Mesodermal cell (in vitro differentiated cells): Measurements from ENCODE around the gene TMEM135.

ENCODE experiments used
- H3K27ac ChIP-seq: 2 replicates; pipeline ENCODE4 v1.7.0; 2013; ENCODE audit warnings: mild to moderate bottlenecking, low read depth, low read length, moderate library complexity; ENCODE audit not compliant: severe bottlenecking
- H3K36me3 ChIP-seq: 2 replicates; pipeline ENCODE4 v1.7.1; 2013; ENCODE audit warnings: mild to moderate bottlenecking, low read length, moderate library complexity; ENCODE audit not compliant: control insufficient read depth, insufficient read depth
- H3K4me1 ChIP-seq: one replicate; pipeline ENCODE4 v1.7.1; 2013; ENCODE audit warnings: mild to moderate bottlenecking, low read length; ENCODE audit not compliant: insufficient read depth, control insufficient read depth, poor library complexity, severe bottlenecking
- H3K4me3 ChIP-seq: 2 replicates; pipeline ENCODE4 v1.7.0; 2013; ENCODE audit warnings: low read length, control low read depth, mild to moderate bottlenecking; ENCODE audit not compliant: insufficient read depth, poor library complexity, severe bottlenecking; ENCODE audit errors: extremely low read depth
- H3K9me3 ChIP-seq: 2 replicates; pipeline ENCODE4 v1.7.1; 2013; ENCODE audit warnings: mild to moderate bottlenecking, low read length, moderate library complexity; ENCODE audit not compliant: control insufficient read depth
- WGBS, 2 experiments: methylation state at CpG; one replicate each; pipeline ENCODE4 v1.1.5; 2013; ENCODE audit warnings: missing lambda C conversion rate in 2 of 2; ENCODE audit not compliant: insufficient coverage in 2 of 2; 5-methylcytosine and 5-hydroxymethylcytosine counted together

The TMEM135 gene

GRCh38 chr11:87039371-87039770 lies 1.6 kb downstream of the TMEM135 start:
- 0% methylated on average over 1 of the region's 3 CpGs for WGBS, 2 experiments

GRCh38 chr11:87043894-87044293 lies 6.2 kb downstream of the TMEM135 start:
- Histone ChIP-seq H3K27ac (no peak overlapping the region), H3K4me3 (no peak overlapping the region), H3K9me3 (no peaks in the 10 kb centered on the region), H3K4me1 (no peaks in the 10 kb centered on the region), H3K36me3 (peaks cover 62% of the 10 kb centered on the region)
- 82 to 94% methylated on average over 1 of the region's 1 CpG for WGBS, 2 experiments

More at GRCh38 chr11:87039371-87039770, 1.6 kb downstream of the TMEM135 start:
- H3K36me3 ChIP-seq, result peaks cover 34% of the 10 kb centered on the region
- peak overlapping the region; percentile 98 for H3K4me3 ChIP-seq
- no peaks in the 10 kb centered on the region for H3K9me3 ChIP-seq
- H3K27ac ChIP-seq, result no peak overlapping the region
- H3K4me1 ChIP-seq, result peaks cover 8% of the 10 kb centered on the region

- no peak overlapping the region for H3K27ac ChIP-seq
- H3K9me3 ChIP-seq, result no peaks in the 10 kb centered on the region
- H3K36me3 ChIP-seq, result peaks cover 50% of the 10 kb centered on the region
- no peak overlapping the region for H3K4me3 ChIP-seq
- WGBS, 2 experiments, result no CpG with 5 or more reads among the region's 2 CpGs
- H3K4me1 ChIP-seq, result no peaks in the 10 kb centered on the region
Observed at GRCh38 chr11:87046824-87047223, 9.1 kb downstream of the TMEM135 start.

- WGBS, 2 experiments, result 74 to 82% methylated on average over 2 to 3 of the region's 3 CpGs
- no peak overlapping the region for H3K27ac ChIP-seq
Observed at GRCh38 chr11:87056091-87056490, 18.4 kb downstream of the TMEM135 start.

GRCh38 chr11:87057749-87058148 lies 20.0 kb downstream of the TMEM135 start:
- H3K4me1 ChIP-seq, result no peaks in the 10 kb centered on the region
- peaks cover 13% of the 10 kb centered on the region for H3K36me3 ChIP-seq
- H3K9me3 ChIP-seq, result no peaks in the 10 kb centered on the region
- no peak overlapping the region for H3K27ac ChIP-seq
- no peak overlapping the region for H3K4me3 ChIP-seq

More at GRCh38 chr11:87056091-87056490, 18.4 kb downstream of the TMEM135 start:
- peaks cover 13% of the 10 kb centered on the region for H3K36me3 ChIP-seq
- no peaks in the 10 kb centered on the region for H3K4me1 ChIP-seq
- H3K4me3 ChIP-seq, result no peak overlapping the region
- no peaks in the 10 kb centered on the region for H3K9me3 ChIP-seq

- no peaks in the 10 kb centered on the region for H3K4me1 ChIP-seq
- no peaks in the 10 kb centered on the region for H3K9me3 ChIP-seq
- H3K36me3 ChIP-seq, result peaks cover 21% of the 10 kb centered on the region
- WGBS, 2 experiments, result 93 to 97% methylated on average over 8 to 10 of the region's 10 CpGs
- H3K4me3 ChIP-seq, result no peak overlapping the region
- no peak overlapping the region for H3K27ac ChIP-seq
Observed at GRCh38 chr11:87059596-87060390, 22.1 kb downstream of the TMEM135 start.

GRCh38 chr11:87061766-87062165 lies 24.0 kb downstream of the TMEM135 start:
- 100% methylated on average over 2 to 5 of the region's 6 CpGs for WGBS, 2 experiments
- H3K4me3 ChIP-seq, result no peak overlapping the region
- no peak overlapping the region for H3K27ac ChIP-seq
- peaks cover 14% of the 10 kb centered on the region for H3K36me3 ChIP-seq
- no peaks in the 10 kb centered on the region for H3K9me3 ChIP-seq
- no peaks in the 10 kb centered on the region for H3K4me1 ChIP-seq

GRCh38 chr11:87063982-87064381 lies 26.2 kb downstream of the TMEM135 start:
- no peak overlapping the region for H3K4me3 ChIP-seq
- no peaks in the 10 kb centered on the region for H3K4me1 ChIP-seq
- peaks cover 14% of the 10 kb centered on the region for H3K36me3 ChIP-seq
- no peaks in the 10 kb centered on the region for H3K9me3 ChIP-seq
- no CpG with 5 or more reads among the region's 2 CpGs for WGBS, 2 experiments
- no peak overlapping the region for H3K27ac ChIP-seq

GRCh38 chr11:87072787-87073186 lies 35.1 kb downstream of the TMEM135 start:
- H3K27ac ChIP-seq, result no peak overlapping the region
- H3K4me1 ChIP-seq, result no peaks in the 10 kb centered on the region
- H3K9me3 ChIP-seq, result no peaks in the 10 kb centered on the region
- H3K36me3 ChIP-seq, result peaks cover 71% of the 10 kb centered on the region
- no peak overlapping the region for H3K4me3 ChIP-seq
- no CpG with 5 or more reads among the region's 3 CpGs for WGBS, 2 experiments

GRCh38 chr11:87076260-87076783 lies 38.6 kb downstream of the TMEM135 start:
- WGBS, 2 experiments, result 64 to 70% methylated on average over 3 of the region's 3 CpGs
- H3K4me1 ChIP-seq, result no peaks in the 10 kb centered on the region
- peaks cover 74% of the 10 kb centered on the region for H3K36me3 ChIP-seq
- H3K27ac ChIP-seq, result no peak overlapping the region
- H3K4me3 ChIP-seq, result no peak overlapping the region
- H3K9me3 ChIP-seq, result no peaks in the 10 kb centered on the region

GRCh38 chr11:87076874-87077429 lies 39.2 kb downstream of the TMEM135 start:
- Histone ChIP-seq H3K36me3 (peaks cover 69% of the 10 kb centered on the region), H3K9me3 (no peaks in the 10 kb centered on the region), H3K27ac (no peak overlapping the region), H3K4me3 (no peak overlapping the region), H3K4me1 (no peaks in the 10 kb centered on the region)
- 100% methylated on average over 1 of the region's 3 CpGs; no CpG with 5 or more reads in 1 of the 2 experiments for WGBS, 2 experiments
